Tibial artery (tissue), 4 donors: ENCODE measurements around the gene KLK2.

Experiments used
- DNase-seq, 2 donors: peaks; one replicate each; pipeline ENCODE4 v3.0.0-alpha.2; 2019
- H3K27ac ChIP-seq, 2 donors: fragments of 200-600 bp; sonication (generic) in 1 of 2; 1 replicate in 1 of 2; 2 replicates in 1 of 2; pipeline ENCODE4 v1.5.1; 2018 to 2019; ENCODE audit warnings: mild to moderate bottlenecking in 1 of 2
- H3K27me3 ChIP-seq, 2 donors: fragments of 200-600 bp; sonication (generic) in 1 of 2; one replicate each; pipeline versions ENCODE4 v1.5.1 to v1.6.0; 2016 to 2019
- H3K36me3 ChIP-seq, 3 donors: fragments of 200-600 bp; sonication (generic) in 2 of 3; one replicate each; pipeline ENCODE4 v1.5.1; 2016 to 2019; ENCODE audit warnings: mild to moderate bottlenecking in 2 of 3
- H3K4me1 ChIP-seq, 4 donors: fragments of 200-600 bp; sonication (generic) in 2 of 4; 1 replicate in 3 of 4; 2 replicates in 1 of 4; pipeline ENCODE4 v1.5.1; 2016 to 2019
- H3K4me3 ChIP-seq, 2 donors: fragments of 200-600 bp; sonication (generic) in 1 of 2; 1 replicate in 1 of 2; 2 replicates in 1 of 2; pipeline ENCODE4 v1.5.1; 2018 to 2019; ENCODE audit warnings: mild to moderate bottlenecking in 2 of 2
- H3K9me3 ChIP-seq, 3 donors: fragments of 200-600 bp; sonication (generic) in 1 of 3; one replicate each; pipeline ENCODE4 v1.5.1; 2016 to 2019
- intact Hi-C: fragments of 100-400 bp; cut with DNase I; formaldehyde crosslinking; loops from one replicate; pipeline ENCODE4 v1.15.0; 2023; ENCODE audit warnings: low total_unique reads
- TF ChIP-seq, protein P1 (sequence below), 2 experiments: fragments of 200-600 bp in 1 of 2; fragments of 450-650 bp in 1 of 2; IDR thresholded peaks; one replicate each; pipeline ENCODE4 v1.5.1; 2017 to 2019; ENCODE audit warnings: antibody characterized with exemption in 2 of 2, mild to moderate bottlenecking in 1 of 2, moderate library complexity in 1 of 2

KLK2 gene

DNA sequence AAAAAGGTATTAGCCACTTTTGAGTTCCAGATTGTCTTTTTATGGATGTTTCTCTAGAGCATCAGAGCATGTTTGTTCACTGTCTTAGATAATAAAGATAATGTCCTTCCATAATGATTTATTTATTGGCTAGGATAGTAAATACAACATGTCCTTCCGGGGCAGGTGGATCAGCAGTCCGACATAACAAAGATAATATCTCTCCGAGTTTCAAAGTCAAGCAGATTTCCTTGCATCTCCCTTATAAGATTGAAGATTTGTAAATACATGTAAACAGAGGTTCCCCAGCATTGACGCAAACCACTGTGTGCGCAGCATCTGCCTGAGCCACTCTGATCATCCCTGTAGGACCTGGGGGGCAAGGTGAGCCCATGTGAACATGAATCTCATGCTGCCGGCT, 31.1 kb upstream of the KLK2 start:
- Histone ChIP-seq H3K4me1 (no peaks in the 10 kb centered on the region), H3K4me3 (no peak overlapping the region), H3K27me3 (peaks cover 0 to 18% of the 10 kb centered on the region in 2 donors), H3K27ac (no peak overlapping the region), H3K9me3 (peaks cover 0 to 20% (median 12%) of the 10 kb centered on the region in 3 donors), H3K36me3 (no peaks in the 10 kb centered on the region)
- no peak for DNase-seq
- TF ChIP-seq, protein P1, sequence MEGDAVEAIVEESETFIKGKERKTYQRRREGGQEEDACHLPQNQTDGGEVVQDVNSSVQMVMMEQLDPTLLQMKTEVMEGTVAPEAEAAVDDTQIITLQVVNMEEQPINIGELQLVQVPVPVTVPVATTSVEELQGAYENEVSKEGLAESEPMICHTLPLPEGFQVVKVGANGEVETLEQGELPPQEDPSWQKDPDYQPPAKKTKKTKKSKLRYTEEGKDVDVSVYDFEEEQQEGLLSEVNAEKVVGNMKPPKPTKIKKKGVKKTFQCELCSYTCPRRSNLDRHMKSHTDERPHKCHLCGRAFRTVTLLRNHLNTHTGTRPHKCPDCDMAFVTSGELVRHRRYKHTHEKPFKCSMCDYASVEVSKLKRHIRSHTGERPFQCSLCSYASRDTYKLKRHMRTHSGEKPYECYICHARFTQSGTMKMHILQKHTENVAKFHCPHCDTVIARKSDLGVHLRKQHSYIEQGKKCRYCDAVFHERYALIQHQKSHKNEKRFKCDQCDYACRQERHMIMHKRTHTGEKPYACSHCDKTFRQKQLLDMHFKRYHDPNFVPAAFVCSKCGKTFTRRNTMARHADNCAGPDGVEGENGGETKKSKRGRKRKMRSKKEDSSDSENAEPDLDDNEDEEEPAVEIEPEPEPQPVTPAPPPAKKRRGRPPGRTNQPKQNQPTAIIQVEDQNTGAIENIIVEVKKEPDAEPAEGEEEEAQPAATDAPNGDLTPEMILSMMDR (IDR thresholded peaks at IDR 0.05), result no peak
- intact Hi-C loops, result no loop called here

- Histone ChIP-seq H3K4me1 (no peaks in the 10 kb centered on the region), H3K9me3 (peaks cover 0 to 20% (median 12%) of the 10 kb centered on the region in 3 donors), H3K36me3 (no peaks in the 10 kb centered on the region), H3K27ac (no peak overlapping the region), H3K4me3 (no peak overlapping the region), H3K27me3 (peaks cover 0 to 9% of the 10 kb centered on the region in 2 donors)
- TF ChIP-seq, protein P1 (IDR thresholded peaks at IDR 0.05), result no peak
- intact Hi-C loops, result no loop called here
- no peak for DNase-seq
Measured at GRCh38 chr19:50843205-50843604, 30.0 kb upstream of the KLK2 start.

GRCh38 chr19:50843701-50844221, 29.5 kb upstream of the KLK2 start:
- Histone ChIP-seq H3K27ac (no peak overlapping the region), H3K9me3 (peaks cover 0 to 20% (median 12%) of the 10 kb centered on the region in 3 donors)

GRCh38 chr19:50844296-50844935, 28.8 kb upstream of the KLK2 start:
- intact Hi-C loops, result no loop called here

More at GRCh38 chr19:50843701-50844221, 29.5 kb upstream of the KLK2 start:
- Histone ChIP-seq H3K4me3 (no peak overlapping the region), H3K4me1 (no peaks in the 10 kb centered on the region), H3K36me3 (no peaks in the 10 kb centered on the region), H3K27me3 (peaks cover 0 to 4% of the 10 kb centered on the region in 2 donors)
- intact Hi-C loops, result no loop called here
- TF ChIP-seq, protein P1 (IDR thresholded peaks at IDR 0.05), result no peak
- DNase-seq, result no peak

GRCh38 chr19:50850738-50851137, 22.5 kb upstream of the KLK2 start:
- Histone ChIP-seq H3K27me3 (peaks cover 0 to 15% of the 10 kb centered on the region in 2 donors), H3K4me3 (no peak overlapping the region), H3K36me3 (no peaks in the 10 kb centered on the region), H3K9me3 (no peaks in the 10 kb centered on the region), H3K27ac (no peak overlapping the region), H3K4me1 (no peaks in the 10 kb centered on the region)
- DNase-seq, result no peak
- intact Hi-C loops, result no loop called here
- TF ChIP-seq, protein P1 (IDR thresholded peaks at IDR 0.05), result no peak

More at GRCh38 chr19:50844296-50844935, 28.8 kb upstream of the KLK2 start:
- Histone ChIP-seq H3K9me3 (peaks cover 0 to 20% (median 12%) of the 10 kb centered on the region in 3 donors), H3K36me3 (no peaks in the 10 kb centered on the region), H3K27me3 (no peaks in the 10 kb centered on the region), H3K4me3 (no peak overlapping the region), H3K27ac (no peak overlapping the region), H3K4me1 (no peaks in the 10 kb centered on the region)
- TF ChIP-seq, protein P1 (IDR thresholded peaks at IDR 0.05), result no peak
- no peak for DNase-seq
